Neural progenitor cell (in vitro differentiated cells): ENCODE data around the gene GYS2. TPM values are rescaled to one million over a fixed set of nuclear protein-coding genes. Genes with fewer than 3 reads are reported as not detected.

Experiments used
- DNase-seq: peaks from one replicate; pipeline ENCODE4 v3.0.0-alpha.2; 2016; ENCODE audit warnings: low spot score
- H2AFZ ChIP-seq: fragments of 200-600 bp; sonication (generic); replicated peaks from 2 replicates; pipeline ENCODE4 v1.6.1; 2016; ENCODE audit warnings: antibody characterized with exemption
- H3F3A ChIP-seq: fragments of 200-600 bp; sonication (generic); 2 replicates; pipeline ENCODE4 v1.6.1; 2016; ENCODE audit warnings: antibody characterized with exemption, low read depth
- H3K27ac ChIP-seq: fragments of 200-600 bp; sonication (generic); 2 replicates; pipeline ENCODE4 v1.5.1; 2016; ENCODE audit warnings: mild to moderate bottlenecking
- H3K27me3 ChIP-seq: fragments of 200-600 bp; sonication (generic); 2 replicates; pipeline ENCODE4 v1.6.1; 2016; ENCODE audit warnings: mild to moderate bottlenecking, moderate library complexity
- H3K36me3 ChIP-seq: fragments of 200-600 bp; sonication (generic); 2 replicates; pipeline ENCODE4 v1.5.1; 2016
- H3K4me1 ChIP-seq: fragments of 200-600 bp; sonication (generic); 2 replicates; pipeline ENCODE4 v1.6.1; 2016; ENCODE audit warnings: mixed run types
- H3K4me2 ChIP-seq: fragments of 200-600 bp; sonication (generic); 2 replicates; pipeline ENCODE4 v1.6.1; 2016
- H3K4me3 ChIP-seq: fragments of 200-600 bp; sonication (generic); 2 replicates; pipeline ENCODE4 v1.5.1; 2016
- H3K79me2 ChIP-seq: fragments of 200-600 bp; sonication (generic); 2 replicates; pipeline ENCODE4 v1.6.1; 2016; ENCODE audit warnings: low read depth
- H3K9ac ChIP-seq: fragments of 200-600 bp; sonication (generic); 2 replicates; pipeline ENCODE4 v1.6.1; 2016
- H3K9me3 ChIP-seq: fragments of 200-600 bp; sonication (generic); 2 replicates; pipeline ENCODE4 v1.5.1; 2016; ENCODE audit warnings: low read depth
- H4K20me1 ChIP-seq: fragments of 200-600 bp; sonication (generic); 2 replicates; pipeline ENCODE4 v1.6.1; 2016; ENCODE audit warnings: low read depth
- H3K27ac Mint-ChIP-seq: 3 replicates; pipeline ENCODE4 v1.8.0; 2021; ENCODE audit warnings: mixed read lengths
- H3K27me3 Mint-ChIP-seq: 2 replicates; pipeline ENCODE4 v1.8.0; 2022; ENCODE audit warnings: low read depth, mild to moderate bottlenecking, inconsistent platforms, moderate library complexity, mixed read lengths; ENCODE audit not compliant: insufficient read depth
- H3K36me3 Mint-ChIP-seq: 3 replicates; pipeline ENCODE4 v1.8.0; 2021; ENCODE audit warnings: mixed read lengths
- H3K4me1 Mint-ChIP-seq: 3 replicates; pipeline ENCODE4 v1.8.0; 2021; ENCODE audit warnings: mixed read lengths
- H3K4me3 Mint-ChIP-seq: 3 replicates; pipeline ENCODE4 v1.8.0; 2021; ENCODE audit warnings: mild to moderate bottlenecking, moderate library complexity, mixed read lengths
- H3K9me3 Mint-ChIP-seq: 3 replicates; pipeline ENCODE4 v1.8.0; 2020; ENCODE audit warnings: mixed read lengths
- CTCF ChIP-seq: fragments of 200-600 bp; sonication (generic); IDR thresholded peaks from 2 replicates; pipeline ENCODE4 v1.5.1; 2017; ENCODE audit warnings: antibody characterized with exemption, mild to moderate bottlenecking
- EZH2 ChIP-seq: fragments of 200-600 bp; sonication (generic); IDR thresholded peaks from 2 replicates; pipeline ENCODE4 v1.6.1; 2017; ENCODE audit warnings: antibody characterized with exemption, mild to moderate bottlenecking, moderate library complexity
- EZH2phosphoT487 ChIP-seq: fragments of 200-600 bp; sonication (generic); IDR thresholded peaks from 2 replicates; pipeline ENCODE4 v1.6.1; 2017; ENCODE audit warnings: antibody characterized with exemption
- total RNA-seq: library from RNA; depleted of rRNA; stranded (reverse); fragments of >200 nt; gene quantifications from 2 replicates; pipeline ENCODE4 v1.2.3, GENCODE V29; 2015; ENCODE audit warnings: low replicate concordance

The GYS2 gene
- total RNA-seq, 1 donor from 2014 or later, result not detected

- H3K9me3 Mint-ChIP-seq, result no peaks in the 10 kb centered on the region
- H3K4me3 Mint-ChIP-seq, result no peak overlapping the region
- Histone ChIP-seq H3F3A (peaks cover 38% of the 10 kb centered on the region), H3K79me2 (peaks cover 91% of the 10 kb centered on the region), H3K27me3 (no peaks in the 10 kb centered on the region), H2AFZ (no peak overlapping the region), H3K9me3 (no peaks in the 10 kb centered on the region), H3K4me3 (no peak overlapping the region), H3K9ac (no peak overlapping the region), H4K20me1 (peaks cover 69% of the 10 kb centered on the region), H3K27ac (no peak overlapping the region), H3K4me2 (peak overlapping the region; percentile 43), H3K4me1 (peaks cover 37% of the 10 kb centered on the region), H3K36me3 (peaks cover 78% of the 10 kb centered on the region)
- H3K27ac Mint-ChIP-seq, result no peak overlapping the region
- no peak for DNase-seq
- peaks cover 43% of the 10 kb centered on the region for H3K4me1 Mint-ChIP-seq
- TF ChIP-seq EZH2 (no peak), EZH2phosphoT487 (no peak), CTCF (no peak)
- peaks cover 51% of the 10 kb centered on the region for H3K36me3 Mint-ChIP-seq
- H3K27me3 Mint-ChIP-seq, result no peaks in the 10 kb centered on the region
Measured at GRCh38 chr12:21644516-21644915, 39.9 kb upstream of the GYS2 start.

- peaks cover 88% of the 10 kb centered on the region for H3K79me2 ChIP-seq
- H3K36me3 Mint-ChIP-seq, result peaks cover 52% of the 10 kb centered on the region
Measured at GRCh38 chr12:21643758-21644157, 39.1 kb upstream of the GYS2 start.

GRCh38 chr12:21642707-21643389 is 38.2 kb upstream of the GYS2 start:
- no peak overlapping the region for H3K27ac ChIP-seq
- peak overlapping the region; percentile 17 for H3K4me2 ChIP-seq
- H3F3A ChIP-seq, result peaks cover 41% of the 10 kb centered on the region
- H3K4me1 ChIP-seq, result peaks cover 37% of the 10 kb centered on the region
- Mint-ChIP-seq H3K27ac (no peak overlapping the region), H3K36me3 (peaks cover 46% of the 10 kb centered on the region), H3K27me3 (no peaks in the 10 kb centered on the region), H3K4me1 (peaks cover 43% of the 10 kb centered on the region), H3K4me3 (no peak overlapping the region), H3K9me3 (no peaks in the 10 kb centered on the region)
- no peaks in the 10 kb centered on the region for H3K27me3 ChIP-seq
- peaks cover 81% of the 10 kb centered on the region for H3K36me3 ChIP-seq
- H4K20me1 ChIP-seq, result peaks cover 56% of the 10 kb centered on the region
- H2AFZ ChIP-seq, result no peak overlapping the region
- no peak overlapping the region for H3K9ac ChIP-seq
- DNase-seq, result peak; percentile 4
- H3K79me2 ChIP-seq, result peaks cover 78% of the 10 kb centered on the region
- no peaks in the 10 kb centered on the region for H3K9me3 ChIP-seq
- no peak overlapping the region for H3K4me3 ChIP-seq
- TF ChIP-seq CTCF, result no peak
- no peak for TF ChIP-seq EZH2phosphoT487
- TF ChIP-seq EZH2, result no peak

More at GRCh38 chr12:21643758-21644157, 39.1 kb upstream of the GYS2 start:
- no peak overlapping the region for H3K9ac ChIP-seq
- no peak for TF ChIP-seq EZH2
- TF ChIP-seq CTCF, result no peak
- TF ChIP-seq EZH2phosphoT487, result no peak
- H2AFZ ChIP-seq, result no peak overlapping the region
- Mint-ChIP-seq H3K27me3 (no peaks in the 10 kb centered on the region), H3K9me3 (no peaks in the 10 kb centered on the region), H3K4me1 (peaks cover 43% of the 10 kb centered on the region), H3K27ac (peak overlapping the region; percentile 30), H3K4me3 (no peak overlapping the region)
- no peaks in the 10 kb centered on the region for H3K27me3 ChIP-seq
- H3K4me1 ChIP-seq, result peaks cover 37% of the 10 kb centered on the region
- peaks cover 65% of the 10 kb centered on the region for H4K20me1 ChIP-seq
- H3K4me3 ChIP-seq, result no peak overlapping the region
- no peaks in the 10 kb centered on the region for H3K9me3 ChIP-seq
- peaks cover 41% of the 10 kb centered on the region for H3F3A ChIP-seq
- peak overlapping the region; percentile 16 for H3K27ac ChIP-seq
- no peak overlapping the region for H3K4me2 ChIP-seq
- peaks cover 81% of the 10 kb centered on the region for H3K36me3 ChIP-seq
- no peak for DNase-seq
